ENCODE data around the gene RHOBTB1. TPM values are rescaled to one million over a fixed set of nuclear protein-coding genes. Genes with fewer than 3 reads are reported as not detected.
A peak's percentile ranks its signal among the peaks of the same experiment; 100 is the strongest.
"Not testable (repeated sequence)": the region's sequence is repeated elsewhere in the genome, so short reads cannot be mapped to it uniquely, and the experiment has no call there.

Gene RHOBTB1
- total RNA-seq, 1 donor from 2014 or later: 12.1 TPM

DNA sequence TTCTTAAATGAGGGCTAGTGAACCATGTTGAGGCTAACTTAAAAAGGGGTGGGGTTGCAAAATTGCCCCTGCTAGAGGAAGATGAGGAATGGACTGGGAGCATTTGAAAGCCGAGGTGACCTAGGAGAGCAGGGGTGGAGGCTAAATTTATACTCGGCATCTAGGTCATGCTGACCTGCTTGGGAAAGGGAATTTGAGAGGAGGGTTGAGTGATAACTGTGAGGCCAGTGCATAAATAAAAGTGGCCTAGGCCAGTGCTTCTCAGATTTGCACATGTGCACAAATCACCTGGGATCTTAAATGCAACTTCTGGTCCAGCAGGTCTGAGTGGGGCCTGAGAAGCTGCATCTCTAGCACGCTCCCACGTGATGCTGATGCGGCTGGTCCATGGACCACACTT lies 95.3 kb downstream of the RHOBTB1 start:
- peak; percentile 72 for ATAC-seq

DNA sequence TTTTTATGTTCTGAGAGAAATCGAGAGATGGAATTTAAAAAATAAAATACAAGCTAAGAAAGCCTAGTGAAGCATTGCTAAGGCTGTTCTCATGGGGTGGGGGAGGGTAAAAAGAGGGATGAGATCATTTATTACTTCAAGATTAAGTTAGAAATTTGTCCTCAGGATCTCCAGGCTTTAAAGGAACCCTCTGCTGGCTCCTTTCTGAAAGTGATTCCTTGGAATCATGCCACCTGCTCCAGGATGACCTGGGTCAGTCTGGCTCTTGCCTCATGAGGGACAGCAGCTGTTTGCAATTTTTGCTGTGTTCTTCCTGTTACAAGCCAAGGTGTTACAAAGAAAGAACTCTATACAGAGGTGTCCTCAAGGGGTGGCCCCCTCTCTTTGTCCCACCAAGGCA lies 95.9 kb downstream of the RHOBTB1 start:
- intact Hi-C loops (cut with DNase I): no loop called here
- ATAC-seq: peak; percentile 76

More for the DNA sequence above, 95.3 kb downstream of the RHOBTB1 start:
- intact Hi-C loops (cut with DNase I): no loop called here
- DNase-seq (ENCODE audit: missing footprints): no peak

DNA sequence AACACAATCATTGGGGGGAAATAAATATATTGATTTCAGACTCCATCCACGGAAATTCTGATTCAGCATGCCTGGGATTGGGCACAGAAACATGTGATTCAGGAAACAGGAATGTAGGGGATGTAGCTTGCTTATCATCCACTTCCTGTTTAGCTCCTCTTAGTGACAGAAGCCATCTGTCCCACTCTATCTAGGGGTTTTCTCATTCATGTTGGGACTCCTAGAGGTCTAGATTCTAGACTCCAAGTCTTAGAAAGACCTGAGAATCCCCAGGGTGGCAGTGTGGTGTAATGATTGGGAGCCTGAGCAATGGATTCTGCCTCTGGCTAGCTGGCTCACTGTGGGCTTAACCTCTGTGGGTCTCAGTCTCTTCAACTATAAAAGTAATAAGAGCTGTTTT lies 97.8 kb downstream of the RHOBTB1 start:
- intact Hi-C loops (cut with DNase I): no loop called here
- DNase-seq (ENCODE audit: missing footprints): no peak
- ATAC-seq: no peak

More for the DNA sequence above, 95.9 kb downstream of the RHOBTB1 start:
- no peak for DNase-seq (ENCODE audit: missing footprints)

DNA sequence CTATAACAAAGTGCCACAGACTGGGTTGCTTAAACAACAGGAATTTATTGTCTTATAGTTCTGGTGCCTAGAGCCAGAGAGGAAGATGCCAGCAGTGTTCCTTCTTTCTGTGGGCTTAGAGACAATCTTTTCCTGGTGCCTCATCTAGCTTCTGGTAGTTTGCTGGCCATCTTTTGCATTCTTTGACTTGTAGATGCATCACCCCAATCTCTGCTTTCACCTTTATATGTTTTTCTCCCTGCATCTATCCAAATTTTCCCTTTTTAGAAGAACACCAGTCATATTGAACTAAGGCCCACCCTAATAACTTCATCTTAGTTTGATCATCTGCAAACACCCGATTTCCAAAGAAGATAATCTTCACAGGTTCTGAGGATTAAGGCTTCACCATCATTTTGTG lies 98.9 kb downstream of the RHOBTB1 start:
- no peak for DNase-seq (ENCODE audit: missing footprints)
- ATAC-seq: no peak
- intact Hi-C loops (cut with DNase I): no loop called here

DNA sequence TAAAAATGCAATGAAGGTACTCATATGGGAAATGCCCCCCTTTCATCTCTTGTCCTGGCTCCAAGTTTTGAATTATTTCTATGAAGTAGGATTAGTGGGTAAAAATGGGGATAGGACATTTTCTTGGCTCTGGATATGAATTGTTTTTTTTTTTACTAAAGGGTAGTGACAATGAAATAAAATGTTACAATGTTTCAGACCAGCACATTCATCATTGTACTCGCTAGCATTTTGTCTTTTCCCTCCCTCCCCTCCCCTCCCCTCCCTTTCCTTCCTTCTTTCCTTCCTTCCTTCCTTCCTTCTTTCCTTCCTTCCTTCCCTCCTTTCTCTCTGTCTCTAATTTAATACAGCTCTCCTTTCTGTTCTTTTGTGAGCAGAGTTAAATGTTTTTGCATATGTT lies 101.3 kb downstream of the RHOBTB1 start:
- intact Hi-C loops (cut with DNase I): no loop called here
- no peak for DNase-seq (ENCODE audit: missing footprints)
- no peak for ATAC-seq

DNA sequence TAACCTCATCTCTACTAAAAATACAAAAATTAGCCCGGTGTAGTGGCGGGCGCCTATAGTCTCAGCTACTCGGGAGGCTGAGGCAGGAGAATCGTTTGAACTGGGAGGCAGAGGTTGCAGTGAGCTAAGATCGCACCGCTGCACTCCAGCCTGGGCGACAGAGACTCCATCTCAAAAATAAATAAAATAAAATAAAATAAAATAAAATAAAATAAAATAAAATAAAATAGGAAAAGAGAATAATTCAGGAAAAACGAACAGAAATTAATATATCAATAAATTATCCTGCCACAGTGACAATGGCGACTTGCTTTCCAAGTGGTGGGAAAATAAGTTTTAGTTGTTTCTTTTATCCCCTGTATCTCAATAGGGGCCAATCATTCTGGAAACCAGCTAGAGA lies 102.8 kb downstream of the RHOBTB1 start:
- DNase-seq (ENCODE audit: missing footprints); ATAC-seq; intact Hi-C loops (cut with DNase I): not testable (repeated sequence)

DNA sequence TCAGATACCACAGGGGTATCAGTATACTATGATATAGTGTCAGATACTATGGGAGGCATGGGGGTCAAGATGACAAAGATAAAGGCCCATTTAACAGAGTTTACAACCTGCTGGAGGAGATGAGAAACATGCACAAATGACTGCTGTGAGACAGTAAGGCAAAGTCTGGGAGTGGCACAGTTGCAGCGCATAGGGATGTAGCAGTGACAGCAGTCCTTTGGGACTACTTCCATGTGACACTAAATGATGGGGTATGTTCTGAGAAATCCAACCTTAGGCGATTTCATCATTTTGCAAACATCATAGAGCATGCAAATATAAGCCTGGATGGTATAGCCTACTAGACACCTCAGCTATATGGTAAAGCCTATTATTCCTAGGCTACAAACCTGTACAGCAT lies 108.9 kb downstream of the RHOBTB1 start:
- DNase-seq (ENCODE audit: missing footprints): no peak
- intact Hi-C loops (cut with DNase I): no loop called here
- ATAC-seq: no peak

DNA sequence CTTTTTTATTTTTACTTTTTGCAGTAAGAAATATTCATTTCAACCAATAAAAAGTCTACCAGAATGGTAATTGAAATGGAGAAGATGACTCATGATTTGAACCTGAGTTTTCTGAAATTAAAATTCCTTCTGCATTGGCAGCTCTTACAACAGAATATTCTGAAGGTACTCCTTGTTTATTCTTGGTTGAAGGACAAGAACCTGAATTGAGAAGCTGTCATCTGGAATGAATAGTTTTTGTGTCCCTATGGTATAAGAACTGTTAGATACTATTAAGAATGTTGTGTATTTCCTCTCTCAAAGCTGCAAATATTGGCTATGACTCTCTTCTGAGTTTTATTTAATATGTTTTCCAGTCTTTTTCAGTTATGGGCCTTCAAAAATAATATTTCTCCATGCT lies 109.6 kb downstream of the RHOBTB1 start:
- DNase-seq (ENCODE audit: missing footprints) (no peak), ATAC-seq (no peak)
- intact Hi-C loops (cut with DNase I): no loop called here

DNA sequence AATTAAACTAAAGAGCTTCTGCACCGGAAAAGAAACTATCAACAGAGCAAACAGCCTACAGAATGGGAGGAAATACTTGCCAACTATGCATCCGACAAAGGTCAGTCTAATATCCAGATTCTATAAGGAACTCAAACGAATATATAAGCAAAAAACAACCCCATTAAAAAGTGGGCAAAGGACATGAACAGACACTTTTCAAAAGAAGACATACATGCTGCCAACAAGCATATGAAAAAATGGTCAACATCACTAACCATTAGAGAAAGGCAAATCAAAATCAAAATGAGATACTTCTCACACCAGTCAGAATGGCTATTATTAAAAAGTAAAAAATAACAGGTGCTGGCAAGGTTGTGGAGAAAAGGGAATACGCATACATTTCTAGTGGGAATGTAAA lies 111.8 kb downstream of the RHOBTB1 start:
- intact Hi-C loops (cut with DNase I); ATAC-seq; DNase-seq (ENCODE audit: missing footprints): not testable (repeated sequence)

DNA sequence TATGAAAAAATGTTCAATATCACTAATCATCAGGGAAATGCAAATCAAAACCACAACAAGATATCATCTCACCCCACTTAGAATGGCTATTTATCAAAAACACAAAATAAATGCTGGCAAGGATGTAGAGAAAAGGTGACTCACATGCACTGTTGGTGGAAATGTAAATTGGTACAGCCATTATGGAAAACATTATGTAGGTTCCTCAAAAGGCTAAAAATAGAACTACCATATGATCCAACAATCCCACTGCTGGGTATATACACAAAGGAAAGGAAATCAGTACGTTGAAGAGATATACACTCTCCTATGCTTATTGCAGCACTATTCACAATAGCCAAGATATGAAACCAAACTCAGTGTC lies 115.5 kb downstream of the RHOBTB1 start:
- DNase-seq (ENCODE audit: missing footprints) (no peak), ATAC-seq (no peak)
- intact Hi-C loops (cut with DNase I): no loop called here

DNA sequence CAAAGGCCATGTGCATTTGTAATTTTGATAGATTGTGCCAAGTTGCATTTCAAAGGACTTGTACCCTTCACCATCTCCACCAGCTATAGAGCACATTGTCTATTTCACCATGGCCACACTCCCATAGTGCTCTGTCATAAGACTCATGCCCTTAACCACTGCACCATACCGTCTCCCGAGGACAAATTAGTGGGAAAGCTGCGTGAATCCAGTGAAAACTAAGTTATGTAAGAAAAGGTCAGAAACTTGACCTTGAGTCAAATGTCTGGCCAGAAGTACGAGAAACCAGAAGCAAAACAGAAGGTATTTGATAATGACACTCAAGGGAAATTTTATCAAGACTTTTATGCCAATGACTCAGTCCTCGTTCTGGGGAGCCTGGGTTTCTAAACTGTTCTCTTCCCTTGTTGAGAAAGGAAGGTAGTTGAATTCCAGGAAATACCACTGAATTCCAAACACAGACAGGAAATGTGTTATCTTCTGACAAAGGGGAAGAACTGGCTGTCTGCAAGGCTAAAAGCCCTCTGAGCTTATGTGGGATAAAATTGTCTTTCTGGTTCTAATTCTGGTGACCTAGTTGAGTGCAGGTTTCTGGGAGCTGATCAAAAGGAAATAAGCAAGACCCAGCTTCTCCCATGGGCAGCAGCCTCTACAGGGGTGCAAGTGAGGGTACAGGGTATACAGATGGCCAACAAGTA lies 116.0 kb downstream of the RHOBTB1 start:
- DNase-seq (ENCODE audit: missing footprints) (no peak), ATAC-seq (peak; percentile 67)
- intact Hi-C loops (cut with DNase I): no loop called here

DNA sequence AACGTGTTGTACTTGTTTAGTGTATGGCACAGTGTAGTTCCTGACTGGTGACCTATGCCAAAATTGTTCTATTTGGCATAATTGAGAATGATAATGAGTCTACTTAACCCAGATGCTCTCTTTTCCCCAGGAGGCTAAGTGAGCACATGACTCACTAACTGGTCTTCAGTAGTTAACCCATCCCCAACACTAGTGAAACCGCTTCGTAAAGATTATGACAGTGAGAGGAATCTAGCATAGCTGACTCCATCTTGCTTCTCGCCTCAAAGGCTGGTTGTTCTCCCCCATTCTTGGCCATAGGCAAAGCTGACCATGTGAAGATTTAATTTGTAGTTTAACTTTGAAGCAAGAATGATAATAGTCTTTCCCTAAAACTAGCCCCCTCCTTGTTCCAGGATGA lies 118.5 kb downstream of the RHOBTB1 start:
- intact Hi-C loops (cut with DNase I): no loop called here
- ATAC-seq: no peak

DNA sequence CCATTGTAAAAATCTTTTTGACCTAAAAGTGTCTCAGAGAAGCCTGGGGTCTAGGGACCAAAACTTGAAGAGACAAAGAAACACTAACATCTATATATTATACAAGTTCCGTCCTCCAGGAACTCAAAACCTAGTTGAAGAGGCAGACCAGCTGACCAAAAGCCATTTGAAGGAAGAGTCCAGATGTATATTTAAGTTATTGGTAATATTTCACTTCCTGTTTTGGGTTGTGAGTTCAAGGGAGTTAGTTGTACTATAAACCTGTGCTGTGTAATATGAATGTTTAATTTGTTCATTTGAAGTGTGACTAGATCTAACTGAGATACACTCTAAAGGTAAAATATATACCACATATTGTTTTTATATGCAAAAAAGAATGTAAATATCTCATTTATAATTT lies 120.7 kb downstream of the RHOBTB1 start:
- intact Hi-C loops (cut with DNase I): no loop called here
- DNase-seq (ENCODE audit: missing footprints) (no peak), ATAC-seq (no peak)

More for the DNA sequence above, 118.5 kb downstream of the RHOBTB1 start:
- no peak for DNase-seq (ENCODE audit: missing footprints)

DNA sequence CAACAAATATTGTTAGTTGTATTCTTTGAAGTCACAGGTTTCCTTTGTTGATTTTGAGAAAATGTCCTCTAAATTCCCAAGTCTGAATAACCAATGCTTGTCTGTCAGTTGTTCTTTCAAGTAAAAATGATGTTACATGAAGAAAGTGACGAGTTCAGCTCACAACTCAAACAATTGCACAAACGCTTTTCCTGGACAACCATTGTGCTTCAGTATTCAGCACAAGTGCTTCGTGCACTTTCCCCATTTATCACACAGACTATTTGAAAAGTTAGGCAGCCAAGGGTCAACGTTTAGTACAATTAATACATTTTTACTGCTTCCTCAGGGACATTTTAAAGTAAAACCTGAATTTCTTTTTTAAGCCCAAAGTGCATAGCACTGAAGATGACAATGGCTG lies 121.2 kb downstream of the RHOBTB1 start:
- ATAC-seq (no peak), DNase-seq (ENCODE audit: missing footprints) (no peak)
- intact Hi-C loops (cut with DNase I): no loop called here

DNA sequence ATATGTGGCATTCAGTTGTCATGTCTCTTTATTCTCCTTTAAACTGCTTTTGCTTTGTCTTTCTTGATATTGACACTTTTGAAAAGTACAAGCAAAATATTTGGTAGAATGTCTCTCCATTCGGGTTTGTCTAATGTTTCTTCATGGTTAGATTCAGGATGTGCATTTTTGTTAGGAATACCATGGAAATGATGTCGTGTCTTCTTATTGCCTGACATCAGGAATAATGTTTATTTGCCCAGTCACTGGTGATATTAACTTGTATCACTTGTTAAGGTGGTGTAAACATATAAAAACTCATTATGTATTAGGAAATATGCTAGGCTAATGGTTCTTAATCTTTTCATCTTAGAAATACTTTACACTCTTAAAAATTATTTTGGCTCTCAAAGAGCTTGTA lies 122.3 kb downstream of the RHOBTB1 start:
- DNase-seq (ENCODE audit: missing footprints) (no peak), ATAC-seq (no peak)
- intact Hi-C loops (cut with DNase I): no loop called here

DNA sequence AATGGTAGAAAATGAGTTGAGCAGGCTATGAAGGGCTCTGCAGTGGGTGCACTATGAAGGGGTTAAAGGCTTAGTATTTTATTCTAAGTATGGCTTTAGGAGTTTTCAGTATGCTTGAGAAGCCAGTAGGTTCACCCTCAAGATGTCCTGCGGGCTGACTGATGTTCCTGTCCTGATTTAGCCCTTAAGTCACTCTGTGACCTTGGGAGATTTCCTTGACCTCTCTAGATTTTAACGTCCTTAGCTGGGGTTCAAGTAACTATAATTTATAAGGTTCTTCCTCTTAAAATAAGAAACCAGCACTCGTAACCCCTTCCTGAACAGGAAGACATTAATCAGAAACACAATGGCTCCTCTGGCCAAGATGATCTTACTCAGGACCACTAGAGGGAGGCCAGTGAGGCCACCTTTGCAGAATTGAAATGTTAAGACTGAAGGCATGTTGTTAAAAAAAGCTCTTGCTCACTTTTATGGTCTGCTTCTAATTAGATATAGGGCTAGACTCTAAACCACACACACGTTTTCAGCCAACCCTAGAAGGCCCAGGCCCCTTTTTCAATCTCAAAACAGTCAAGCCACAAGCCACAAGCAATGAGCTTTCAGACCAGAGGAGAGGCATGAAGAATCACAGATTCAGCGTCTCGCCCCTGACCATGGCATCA lies 123.8 kb downstream of the RHOBTB1 start:
- DNase-seq (ENCODE audit: missing footprints): no peak
- intact Hi-C loops (cut with DNase I): no loop called here
- no peak for ATAC-seq

Other genes starting within 250 kb of the RHOBTB1 start
- gene CDK1, start 165.7 kb downstream of the RHOBTB1 start, total RNA-seq: 4.1 TPM